Measurements from ENCODE around the gene CENPS. TPM values are rescaled to one million over a fixed set of nuclear protein-coding genes. Genes with fewer than 3 reads are reported as not detected.
A peak's percentile ranks its signal among the peaks of the same experiment; 100 is the strongest.

Gene CENPS
- total and polyA plus RNA-seq, 2 of the 13 experiments (the other 11 are each of a cell fraction or from before 2014, with no cell fraction given): 3.3 to 22.0 TPM

DNA sequence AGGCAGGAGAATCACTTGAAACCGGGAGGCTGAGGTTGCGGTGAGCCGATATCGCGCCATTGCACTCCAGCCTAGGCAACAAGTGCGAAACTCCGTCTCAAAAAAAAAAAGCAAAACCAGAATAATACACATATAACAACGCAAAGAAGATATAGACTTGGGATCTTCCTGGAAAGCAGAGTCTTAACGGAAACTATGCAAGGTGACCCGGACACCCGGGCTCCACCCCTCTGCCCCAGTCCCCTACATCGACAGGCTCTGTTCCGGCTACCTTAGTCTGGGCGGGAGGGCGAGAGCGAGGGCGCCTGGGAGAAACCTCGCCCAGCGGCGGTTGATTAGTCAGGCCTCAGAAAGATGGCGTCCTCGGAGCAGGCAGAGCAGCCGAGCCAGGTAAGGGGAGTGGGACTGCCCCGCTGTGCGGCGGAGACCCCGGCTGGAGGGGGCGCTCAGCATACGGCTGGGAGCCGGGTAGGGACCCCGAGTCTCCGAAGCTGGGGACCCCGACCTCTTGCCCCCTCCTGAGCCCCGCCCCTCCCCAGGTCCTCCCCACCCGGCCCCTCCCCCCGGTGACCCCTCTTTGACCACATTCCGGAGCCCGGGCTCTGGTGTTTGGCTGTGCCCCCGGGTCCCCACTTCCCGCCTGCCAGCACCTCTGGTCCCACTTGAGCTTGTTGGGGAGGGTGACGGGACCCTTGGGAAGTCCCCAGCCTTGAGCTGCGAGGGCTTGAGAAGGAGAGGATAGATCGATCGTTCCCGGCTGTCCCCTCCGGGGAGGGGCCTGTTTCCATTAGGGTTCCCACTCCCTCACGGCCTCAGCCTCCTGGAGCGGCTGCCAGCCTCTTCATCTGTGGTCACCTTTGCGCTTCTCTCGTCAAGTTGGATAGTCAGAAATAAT lies 44.6 kb downstream of the CENPS start, which contains the start of gene PEX14 (continued):
- TF ChIP-seq, protein P1, sequence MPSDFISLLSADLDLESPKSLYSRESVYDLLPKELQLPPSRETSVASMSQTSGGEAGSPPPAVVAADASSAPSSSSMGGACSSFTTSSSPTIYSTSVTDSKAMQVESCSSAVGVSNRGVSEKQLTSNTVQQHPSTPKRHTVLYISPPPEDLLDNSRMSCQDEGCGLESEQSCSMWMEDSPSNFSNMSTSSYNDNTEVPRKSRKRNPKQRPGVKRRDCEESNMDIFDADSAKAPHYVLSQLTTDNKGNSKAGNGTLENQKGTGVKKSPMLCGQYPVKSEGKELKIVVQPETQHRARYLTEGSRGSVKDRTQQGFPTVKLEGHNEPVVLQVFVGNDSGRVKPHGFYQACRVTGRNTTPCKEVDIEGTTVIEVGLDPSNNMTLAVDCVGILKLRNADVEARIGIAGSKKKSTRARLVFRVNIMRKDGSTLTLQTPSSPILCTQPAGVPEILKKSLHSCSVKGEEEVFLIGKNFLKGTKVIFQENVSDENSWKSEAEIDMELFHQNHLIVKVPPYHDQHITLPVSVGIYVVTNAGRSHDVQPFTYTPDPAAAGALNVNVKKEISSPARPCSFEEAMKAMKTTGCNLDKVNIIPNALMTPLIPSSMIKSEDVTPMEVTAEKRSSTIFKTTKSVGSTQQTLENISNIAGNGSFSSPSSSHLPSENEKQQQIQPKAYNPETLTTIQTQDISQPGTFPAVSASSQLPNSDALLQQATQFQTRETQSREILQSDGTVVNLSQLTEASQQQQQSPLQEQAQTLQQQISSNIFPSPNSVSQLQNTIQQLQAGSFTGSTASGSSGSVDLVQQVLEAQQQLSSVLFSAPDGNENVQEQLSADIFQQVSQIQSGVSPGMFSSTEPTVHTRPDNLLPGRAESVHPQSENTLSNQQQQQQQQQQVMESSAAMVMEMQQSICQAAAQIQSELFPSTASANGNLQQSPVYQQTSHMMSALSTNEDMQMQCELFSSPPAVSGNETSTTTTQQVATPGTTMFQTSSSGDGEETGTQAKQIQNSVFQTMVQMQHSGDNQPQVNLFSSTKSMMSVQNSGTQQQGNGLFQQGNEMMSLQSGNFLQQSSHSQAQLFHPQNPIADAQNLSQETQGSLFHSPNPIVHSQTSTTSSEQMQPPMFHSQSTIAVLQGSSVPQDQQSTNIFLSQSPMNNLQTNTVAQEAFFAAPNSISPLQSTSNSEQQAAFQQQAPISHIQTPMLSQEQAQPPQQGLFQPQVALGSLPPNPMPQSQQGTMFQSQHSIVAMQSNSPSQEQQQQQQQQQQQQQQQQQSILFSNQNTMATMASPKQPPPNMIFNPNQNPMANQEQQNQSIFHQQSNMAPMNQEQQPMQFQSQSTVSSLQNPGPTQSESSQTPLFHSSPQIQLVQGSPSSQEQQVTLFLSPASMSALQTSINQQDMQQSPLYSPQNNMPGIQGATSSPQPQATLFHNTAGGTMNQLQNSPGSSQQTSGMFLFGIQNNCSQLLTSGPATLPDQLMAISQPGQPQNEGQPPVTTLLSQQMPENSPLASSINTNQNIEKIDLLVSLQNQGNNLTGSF (CRISPR knock-in tag; IDR thresholded peaks at IDR 0.05): peak; percentile 61; the same call in 1 of the 2 replicates
- TF ChIP-seq, protein P2, sequence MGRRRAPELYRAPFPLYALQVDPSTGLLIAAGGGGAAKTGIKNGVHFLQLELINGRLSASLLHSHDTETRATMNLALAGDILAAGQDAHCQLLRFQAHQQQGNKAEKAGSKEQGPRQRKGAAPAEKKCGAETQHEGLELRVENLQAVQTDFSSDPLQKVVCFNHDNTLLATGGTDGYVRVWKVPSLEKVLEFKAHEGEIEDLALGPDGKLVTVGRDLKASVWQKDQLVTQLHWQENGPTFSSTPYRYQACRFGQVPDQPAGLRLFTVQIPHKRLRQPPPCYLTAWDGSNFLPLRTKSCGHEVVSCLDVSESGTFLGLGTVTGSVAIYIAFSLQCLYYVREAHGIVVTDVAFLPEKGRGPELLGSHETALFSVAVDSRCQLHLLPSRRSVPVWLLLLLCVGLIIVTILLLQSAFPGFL (CRISPR knock-in tag; IDR thresholded peaks at IDR 0.05): no peak
- TF ChIP-seq HDAC6 (IDR thresholded peaks at IDR 0.05; ENCODE audit: low read depth, low read length) (no peak), ZNF792 (CRISPR knock-in tag; IDR thresholded peaks at IDR 0.05) (peak; percentile 66), ATF2 (CRISPR knock-in tag; IDR thresholded peaks at IDR 0.05) (peak; percentile 52; the same call in 1 of the 2 replicates), ZNF296 (CRISPR knock-in tag; conservative IDR thresholded peaks at IDR 0.05) (no peak), ZBTB40 (IDR thresholded peaks at IDR 0.05) (no peak), ZBTB40 (CRISPR knock-in tag; IDR thresholded peaks at IDR 0.05) (peak; percentile 38; the same call in 1 of the 2 replicates), ZNF615 (CRISPR knock-in tag; IDR thresholded peaks at IDR 0.05; ENCODE audit: borderline replicate concordance) (no peak), ZNF337 (CRISPR knock-in tag; IDR thresholded peaks at IDR 0.05; ENCODE audit: borderline replicate concordance, low read depth) (no peak), NFYC (CRISPR knock-in tag; IDR thresholded peaks at IDR 0.05) (peak; percentile 58; the same call in 1 of the 2 replicates)
